ENCODE data around the gene MIAT.

MIAT gene

DNA sequence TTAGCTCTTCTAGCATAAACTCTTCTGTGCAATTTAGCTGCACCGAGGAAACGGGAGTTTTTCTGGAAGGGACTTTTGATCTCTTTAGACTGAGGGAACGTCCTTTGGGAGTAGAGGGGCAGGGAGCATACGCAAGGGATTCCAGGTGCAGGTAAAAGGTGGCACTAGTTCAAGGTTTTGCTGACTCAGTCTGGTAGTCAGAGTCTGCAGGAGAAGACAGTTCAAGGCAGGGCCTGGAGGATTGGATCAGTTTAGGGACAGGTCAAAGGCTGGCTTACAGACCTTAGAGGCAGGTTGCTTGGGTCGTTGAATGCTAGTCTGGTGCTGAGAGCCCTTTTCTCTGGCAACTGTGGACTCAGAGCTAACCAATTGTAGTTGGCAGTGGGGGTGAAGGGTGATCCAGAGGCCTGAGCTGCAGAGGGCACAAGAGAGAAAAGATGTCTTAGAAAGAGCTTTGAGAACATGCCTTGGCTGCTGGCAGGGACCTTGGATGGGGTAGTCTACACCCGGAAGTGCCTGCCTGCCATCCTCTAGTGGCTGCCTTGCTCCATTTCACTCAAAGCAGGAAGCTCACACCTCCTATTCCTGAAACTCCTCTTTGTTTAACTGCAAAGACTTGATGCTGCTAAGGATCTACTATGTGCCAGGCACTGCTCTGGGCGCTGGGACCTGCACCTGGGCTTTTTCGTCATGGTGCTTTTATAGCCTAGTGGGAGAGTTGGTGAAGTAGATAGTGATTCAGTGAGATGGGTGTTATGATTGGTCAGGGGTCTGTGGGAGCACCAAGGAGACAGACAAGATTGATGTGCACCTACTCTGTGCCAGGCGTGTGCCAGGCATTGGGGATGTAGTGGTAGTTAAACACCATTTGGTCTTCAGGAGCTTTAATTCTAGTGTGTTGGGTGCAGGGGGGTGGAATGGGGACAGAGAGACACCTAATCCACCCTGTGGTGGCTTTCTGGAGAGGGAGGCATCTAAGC, 17.1 kb downstream of the MIAT start:
- Histone ChIP-seq H3K4me1 (ENCODE audit: low read depth, poor library complexity, severe bottlenecking) (peaks cover 38% of the 10 kb centered on the region), H2AFZ (ENCODE audit: low read depth) (no peak overlapping the region), H4K20me1 (ENCODE audit: insufficient read depth) (no peaks in the 10 kb centered on the region), H3K9ac (no peak overlapping the region), H3K27me3 (ENCODE audit: insufficient read depth, low read depth) (no peaks in the 10 kb centered on the region), H3K4me3 (IDR thresholded peaks at IDR 0.05; ENCODE audit: insufficient read depth, low read depth, low read length) (no peak overlapping the region), H3K36me3 (ENCODE audit: insufficient read depth) (no peaks in the 10 kb centered on the region), H3K79me2 (ENCODE audit: insufficient read depth, low read depth) (peaks cover 7% of the 10 kb centered on the region; the same call in 1 of the 2 replicates), H3K4me2 (peak overlapping the region; percentile 85; the same call in 1 of the 2 replicates), H3K27ac (no peak overlapping the region)
- TF ChIP-seq, protein P1, sequence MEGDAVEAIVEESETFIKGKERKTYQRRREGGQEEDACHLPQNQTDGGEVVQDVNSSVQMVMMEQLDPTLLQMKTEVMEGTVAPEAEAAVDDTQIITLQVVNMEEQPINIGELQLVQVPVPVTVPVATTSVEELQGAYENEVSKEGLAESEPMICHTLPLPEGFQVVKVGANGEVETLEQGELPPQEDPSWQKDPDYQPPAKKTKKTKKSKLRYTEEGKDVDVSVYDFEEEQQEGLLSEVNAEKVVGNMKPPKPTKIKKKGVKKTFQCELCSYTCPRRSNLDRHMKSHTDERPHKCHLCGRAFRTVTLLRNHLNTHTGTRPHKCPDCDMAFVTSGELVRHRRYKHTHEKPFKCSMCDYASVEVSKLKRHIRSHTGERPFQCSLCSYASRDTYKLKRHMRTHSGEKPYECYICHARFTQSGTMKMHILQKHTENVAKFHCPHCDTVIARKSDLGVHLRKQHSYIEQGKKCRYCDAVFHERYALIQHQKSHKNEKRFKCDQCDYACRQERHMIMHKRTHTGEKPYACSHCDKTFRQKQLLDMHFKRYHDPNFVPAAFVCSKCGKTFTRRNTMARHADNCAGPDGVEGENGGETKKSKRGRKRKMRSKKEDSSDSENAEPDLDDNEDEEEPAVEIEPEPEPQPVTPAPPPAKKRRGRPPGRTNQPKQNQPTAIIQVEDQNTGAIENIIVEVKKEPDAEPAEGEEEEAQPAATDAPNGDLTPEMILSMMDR (conservative IDR thresholded peaks at IDR 0.05; ENCODE audit: low read depth, low read length) = no peak

DNA sequence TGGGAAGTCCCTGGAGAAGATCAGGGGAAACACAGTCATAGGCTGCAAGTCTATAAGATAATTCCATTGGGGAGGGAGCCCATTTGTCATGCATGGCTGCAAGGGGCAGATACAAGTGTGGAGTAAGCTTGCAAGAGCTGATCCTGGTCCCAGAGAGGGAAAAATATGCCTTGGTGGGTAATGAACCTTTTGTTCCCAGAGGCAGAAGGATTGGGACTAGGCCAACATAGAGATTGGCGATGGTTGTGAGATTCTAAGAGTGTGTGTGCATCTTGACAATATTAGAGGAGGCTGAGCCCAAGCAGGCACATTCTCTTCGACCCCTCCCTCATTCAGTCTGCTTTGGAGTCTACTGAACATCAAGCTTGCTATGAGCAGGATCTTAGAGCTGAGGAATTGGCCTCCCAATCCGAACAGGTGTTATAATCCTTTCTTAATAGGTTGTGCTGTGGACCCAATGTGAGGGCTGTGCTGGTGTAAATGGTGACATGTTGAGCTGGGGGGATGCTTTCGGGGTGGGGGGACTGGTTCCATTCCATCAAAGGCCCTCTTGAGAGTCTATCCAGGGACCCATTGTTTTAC, 18.4 kb downstream of the MIAT start:
- Histone ChIP-seq H4K20me1 (ENCODE audit: insufficient read depth) (no peaks in the 10 kb centered on the region), H3K4me3 (IDR thresholded peaks at IDR 0.05; ENCODE audit: insufficient read depth, low read depth, low read length) (no peak overlapping the region), H3K36me3 (ENCODE audit: insufficient read depth) (no peaks in the 10 kb centered on the region), H3K27ac (no peak overlapping the region), H3K79me2 (ENCODE audit: insufficient read depth, low read depth) (peaks cover 7% of the 10 kb centered on the region; the same call in 1 of the 2 replicates), H3K9ac (no peak overlapping the region), H3K4me1 (ENCODE audit: low read depth, poor library complexity, severe bottlenecking) (peaks cover 26% of the 10 kb centered on the region), H2AFZ (ENCODE audit: low read depth) (no peak overlapping the region), H3K4me2 (no peak overlapping the region), H3K27me3 (ENCODE audit: insufficient read depth, low read depth) (no peaks in the 10 kb centered on the region)
- TF ChIP-seq, protein P1 (conservative IDR thresholded peaks at IDR 0.05; ENCODE audit: low read depth, low read length) = no peak

DNA sequence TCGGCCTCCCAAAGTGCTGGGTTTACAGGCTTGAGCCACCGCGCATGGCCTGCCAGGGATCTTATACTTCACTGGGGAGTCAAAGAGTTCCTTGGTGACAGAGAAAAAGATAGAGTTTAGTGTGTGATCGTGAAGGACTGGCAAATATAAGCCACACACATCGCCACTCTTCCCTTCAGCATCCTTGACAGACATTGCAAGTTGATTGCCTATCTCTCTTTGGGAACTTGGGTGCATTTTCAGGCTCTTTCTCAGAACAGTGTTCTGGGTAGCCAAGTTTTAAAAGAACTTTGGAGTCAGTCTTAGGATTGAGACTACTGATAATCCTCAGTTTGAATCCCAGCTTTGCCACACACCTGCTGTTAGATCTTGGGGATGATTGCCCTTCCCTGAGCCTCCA, 19.8 kb downstream of the MIAT start:
- Histone ChIP-seq H2AFZ (ENCODE audit: low read depth) (no peak overlapping the region), H3K79me2 (ENCODE audit: insufficient read depth, low read depth) (peaks cover 7% of the 10 kb centered on the region; the same call in 1 of the 2 replicates), H3K4me1 (ENCODE audit: low read depth, poor library complexity, severe bottlenecking) (peaks cover 12% of the 10 kb centered on the region), H3K36me3 (ENCODE audit: insufficient read depth) (no peaks in the 10 kb centered on the region), H3K4me3 (IDR thresholded peaks at IDR 0.05; ENCODE audit: insufficient read depth, low read depth, low read length) (no peak overlapping the region), H3K9ac (no peak overlapping the region), H3K27me3 (ENCODE audit: insufficient read depth, low read depth) (no peaks in the 10 kb centered on the region), H4K20me1 (ENCODE audit: insufficient read depth) (no peaks in the 10 kb centered on the region), H3K27ac (no peak overlapping the region), H3K4me2 (no peak overlapping the region)
- TF ChIP-seq, protein P1 (conservative IDR thresholded peaks at IDR 0.05; ENCODE audit: low read depth, low read length) = no peak

DNA sequence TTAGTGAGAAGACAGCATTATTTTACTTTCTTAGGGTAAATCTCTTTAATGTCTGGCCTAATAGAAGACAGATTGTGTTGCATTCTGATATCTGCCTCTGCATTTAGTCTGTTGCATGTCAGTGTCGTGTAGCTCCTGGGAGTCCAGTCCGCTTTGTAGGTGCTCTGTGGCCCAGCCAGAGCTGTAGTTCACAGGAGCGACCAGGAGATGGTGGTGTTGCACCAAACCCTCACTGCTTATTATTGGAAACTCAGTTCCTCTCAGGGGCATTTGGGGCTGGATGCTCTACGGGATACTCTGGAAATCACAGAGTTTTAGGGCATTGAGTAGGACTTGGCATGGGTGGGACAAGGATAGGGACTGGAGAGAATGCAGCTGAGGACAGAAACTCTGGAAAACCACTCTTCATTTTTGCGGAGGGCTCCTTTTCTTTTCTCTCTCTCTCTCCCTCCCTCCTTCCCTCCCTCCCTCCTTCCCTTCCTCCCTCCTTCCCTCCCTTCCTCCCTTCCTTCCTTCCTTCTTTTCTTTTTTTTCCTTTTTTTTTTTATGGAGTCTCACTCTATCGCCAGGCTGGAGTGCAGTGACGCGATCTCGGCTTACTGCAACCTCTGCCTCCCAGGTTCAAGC, 21.7 kb downstream of the MIAT start:
- Histone ChIP-seq H3K79me2 (ENCODE audit: insufficient read depth, low read depth) (peaks cover 3% of the 10 kb centered on the region; the same call in 1 of the 2 replicates), H3K4me3 (IDR thresholded peaks at IDR 0.05; ENCODE audit: insufficient read depth, low read depth, low read length) (no peak overlapping the region), H3K27me3 (ENCODE audit: insufficient read depth, low read depth) (no peaks in the 10 kb centered on the region), H4K20me1 (ENCODE audit: insufficient read depth) (no peaks in the 10 kb centered on the region), H3K27ac (no peak overlapping the region), H2AFZ (ENCODE audit: low read depth) (no peak overlapping the region), H3K4me2 (no peak overlapping the region), H3K9ac (no peak overlapping the region), H3K4me1 (ENCODE audit: low read depth, poor library complexity, severe bottlenecking) (peaks cover 2% of the 10 kb centered on the region), H3K36me3 (ENCODE audit: insufficient read depth) (no peaks in the 10 kb centered on the region)
- TF ChIP-seq, protein P1 (conservative IDR thresholded peaks at IDR 0.05; ENCODE audit: low read depth, low read length) = peak; percentile 93
